IPS-20b (cell line): Measurements from ENCODE around the gene KDM4B.
A peak's percentile ranks its signal among the peaks of the same experiment; 100 is the strongest.
"Not testable (repeated sequence)": the region's sequence is repeated elsewhere in the genome, so short reads cannot be mapped to it uniquely, and the experiment has no call there.

ENCODE experiments used
- H3K27ac ChIP-seq: one replicate; pipeline ENCODE4 v1.5.1; 2013; ENCODE audit warnings: low read length
- H3K27me3 ChIP-seq: 2 replicates; pipeline ENCODE4 v1.6.1; 2013; ENCODE audit warnings: mild to moderate bottlenecking, low read length, inconsistent platforms; ENCODE audit not compliant: insufficient read depth
- H3K36me3 ChIP-seq: 2 replicates; pipeline ENCODE4 v1.6.1; 2013; ENCODE audit warnings: low read depth, mild to moderate bottlenecking, inconsistent platforms, low read length, moderate library complexity; ENCODE audit not compliant: insufficient read depth
- H3K4me1 ChIP-seq: 2 replicates; pipeline ENCODE4 v1.6.1; 2013; ENCODE audit warnings: mild to moderate bottlenecking, control low read depth, inconsistent platforms, low read length, moderate library complexity; ENCODE audit not compliant: insufficient read depth
- H3K4me3 ChIP-seq: 2 replicates; pipeline ENCODE4 v1.5.1; 2013; ENCODE audit warnings: mild to moderate bottlenecking, low read length, inconsistent platforms
- H3K9ac ChIP-seq: 2 replicates; pipeline ENCODE4 v1.6.1; 2013; ENCODE audit warnings: low read depth, mild to moderate bottlenecking, inconsistent platforms, low read length, moderate library complexity
- H3K9me3 ChIP-seq: 2 replicates; pipeline ENCODE4 v1.6.1; 2013; ENCODE audit warnings: mild to moderate bottlenecking, low read depth, low read length, inconsistent platforms; ENCODE audit not compliant: insufficient read depth

Gene KDM4B

DNA sequence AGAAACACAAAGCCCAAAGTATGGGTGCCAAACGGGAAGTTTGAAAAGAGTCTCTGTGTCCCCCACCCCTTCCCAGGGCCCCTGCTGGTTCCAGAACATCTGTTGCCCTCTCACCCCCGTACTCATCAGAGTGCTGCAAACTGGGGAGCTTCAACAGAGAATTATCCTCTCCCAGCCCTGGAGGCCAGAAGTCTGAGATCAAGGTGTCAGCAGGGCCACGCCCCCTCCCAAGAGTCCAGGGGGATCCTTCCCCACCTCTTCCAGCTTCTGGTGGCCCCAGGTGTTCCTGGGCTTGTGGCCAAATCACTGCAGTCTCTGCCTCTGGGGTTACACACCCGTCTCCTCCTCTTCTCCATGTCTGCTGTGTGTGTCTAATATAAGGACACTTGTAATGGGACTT, 188.3 kb downstream of the KDM4B start:
- Histone ChIP-seq H3K4me3 (no peak overlapping the region), H3K27me3 (no peaks in the 10 kb centered on the region)

DNA sequence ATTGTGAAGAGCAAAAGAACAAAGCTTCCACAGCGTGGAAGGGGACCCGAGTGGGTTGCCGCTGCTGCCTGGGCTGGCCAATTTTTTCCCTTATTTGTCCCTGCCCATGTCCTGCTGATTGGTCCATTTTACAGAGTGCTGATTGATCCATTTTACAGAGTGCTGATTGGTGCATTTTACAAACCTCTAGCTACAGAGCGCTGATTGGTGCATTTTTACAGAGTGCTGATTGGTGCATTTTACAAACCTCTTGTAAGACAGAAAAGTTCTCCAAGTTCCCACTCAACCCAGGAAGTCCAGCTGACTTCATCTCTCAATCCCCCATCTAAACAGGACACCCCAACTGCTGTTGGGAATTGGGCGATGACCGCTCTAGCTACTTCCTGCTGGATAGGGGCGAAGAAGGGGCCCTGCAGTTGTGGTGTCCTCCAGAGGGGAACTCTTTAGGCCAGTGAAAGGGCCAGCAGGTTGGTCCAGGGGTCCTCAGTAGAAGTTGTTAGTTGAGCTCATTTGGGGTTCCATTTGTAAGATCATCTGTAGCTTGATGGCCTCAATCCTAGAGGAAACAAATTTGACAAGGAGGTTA, 189.7 kb downstream of the KDM4B start:
- H3K27me3 ChIP-seq, H3K4me1 ChIP-seq, H3K4me3 ChIP-seq, H3K36me3 ChIP-seq, H3K27ac ChIP-seq, H3K9me3 ChIP-seq, H3K9ac ChIP-seq: not testable (repeated sequence)

More for the DNA sequence above, 188.3 kb downstream of the KDM4B start:
- no peaks in the 10 kb centered on the region for H3K36me3 ChIP-seq
- no peaks in the 10 kb centered on the region for H3K4me1 ChIP-seq
- H3K27ac ChIP-seq: no peak overlapping the region
- peaks cover 3% of the 10 kb centered on the region; the same call in 1 of the 2 replicates for H3K9me3 ChIP-seq
- no peak overlapping the region for H3K9ac ChIP-seq

DNA sequence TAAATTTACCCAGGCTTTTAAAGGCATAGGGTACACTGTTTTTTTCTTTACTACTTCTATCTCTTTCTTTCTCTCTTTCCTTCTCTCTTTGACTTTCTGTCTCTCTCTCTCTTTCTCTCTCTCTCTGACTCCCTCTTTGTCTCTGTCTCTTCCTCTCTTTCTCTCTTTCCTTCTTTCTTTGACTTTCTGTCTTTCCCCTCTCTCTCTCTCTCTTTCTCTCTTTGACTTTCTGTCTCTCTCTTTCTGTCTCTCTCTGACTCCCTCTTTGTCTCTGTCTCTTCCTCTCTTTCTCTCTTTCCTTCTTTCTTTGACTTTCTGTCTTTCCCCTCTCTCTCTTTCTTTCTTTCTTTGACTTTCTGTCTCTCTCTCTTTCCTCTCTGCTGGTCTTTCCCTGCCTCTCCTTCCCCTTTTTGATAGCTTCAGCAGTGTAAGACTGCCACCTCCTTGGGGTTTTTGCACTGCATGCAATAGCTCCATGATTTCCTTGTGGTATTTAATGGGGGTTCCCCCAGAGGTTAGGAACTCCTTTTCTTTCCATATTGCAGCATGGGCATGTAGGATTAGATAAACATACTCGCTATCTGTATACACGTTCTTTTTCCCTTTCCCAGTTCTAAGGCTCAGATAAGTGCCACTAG, 191.4 kb downstream of the KDM4B start:
- H3K4me3 ChIP-seq, H3K36me3 ChIP-seq, H3K9ac ChIP-seq, H3K9me3 ChIP-seq, H3K27me3 ChIP-seq, H3K27ac ChIP-seq: not testable (repeated sequence)
- H3K4me1 ChIP-seq: peaks cover 19% of the 10 kb centered on the region

DNA sequence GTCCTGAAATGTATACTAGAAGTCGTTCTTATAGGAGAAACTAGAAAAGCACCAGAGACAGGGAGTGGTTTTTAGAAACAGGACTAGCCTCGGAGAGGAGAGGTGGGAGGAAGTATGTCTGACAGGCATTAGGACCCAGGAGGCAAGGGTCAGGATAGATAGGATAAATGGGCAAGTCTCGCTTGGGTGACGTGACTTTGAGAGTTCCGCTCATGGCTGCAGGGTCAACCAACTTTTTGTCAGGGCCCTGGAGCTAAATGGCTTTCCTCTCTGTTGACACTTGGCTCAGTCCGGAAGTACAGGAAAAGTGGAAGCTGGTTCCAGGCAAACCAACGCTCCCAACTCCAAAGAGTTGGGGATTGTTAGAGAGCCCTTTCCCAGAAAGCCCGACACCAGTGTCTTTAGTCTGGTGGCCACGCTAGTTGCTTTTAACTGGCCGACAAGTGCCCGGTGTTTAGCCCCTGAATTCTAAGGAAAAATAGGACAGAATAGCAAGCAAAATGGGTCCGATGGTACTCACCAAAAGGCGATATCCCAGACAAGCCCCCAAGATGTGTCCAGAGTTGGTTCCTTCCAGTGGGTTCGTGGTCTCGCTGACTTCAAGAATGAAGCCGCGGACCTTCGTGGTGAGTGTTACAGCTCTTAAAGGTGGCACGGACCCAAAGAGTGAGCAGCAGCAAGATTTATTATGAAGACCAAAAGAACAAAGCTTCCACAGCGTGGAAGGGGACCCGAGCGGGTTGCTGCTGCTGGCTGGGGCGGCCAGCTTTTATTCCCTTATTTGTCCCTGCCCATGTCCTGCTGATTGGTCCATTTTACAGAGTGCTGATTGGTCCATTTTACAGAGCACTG, 196.2 kb downstream of the KDM4B start:
- H3K27ac ChIP-seq, H3K27me3 ChIP-seq, H3K9me3 ChIP-seq, H3K9ac ChIP-seq, H3K36me3 ChIP-seq: not testable (repeated sequence)
- peaks cover 19% of the 10 kb centered on the region for H3K4me1 ChIP-seq
- H3K4me3 ChIP-seq: 0 out of 2 replicates have a peak overlapping the region, but pooled peaks have one; percentile 6

DNA sequence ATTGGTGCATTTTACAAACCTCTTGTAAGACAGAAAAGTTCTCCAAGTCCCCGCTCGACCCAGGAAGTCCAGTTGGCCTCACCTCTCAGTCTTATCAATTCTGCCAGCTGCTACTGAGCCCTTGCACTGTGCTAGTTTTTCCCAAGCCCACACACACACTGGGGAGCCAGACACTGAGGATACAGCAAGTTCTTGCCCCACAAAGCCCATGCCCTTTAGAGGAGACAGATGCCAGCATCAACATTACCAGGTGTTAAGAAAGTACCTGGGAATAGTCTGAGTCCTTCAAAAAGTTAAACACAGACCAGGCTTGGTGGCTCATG, 196.7 kb downstream of the KDM4B start:
- H3K27ac ChIP-seq: no peak overlapping the region
- no peaks in the 10 kb centered on the region; the same call in 1 of the 2 replicates for H3K9me3 ChIP-seq
- H3K36me3 ChIP-seq: no peaks in the 10 kb centered on the region
- H3K9ac ChIP-seq: no peak overlapping the region
- H3K4me3 ChIP-seq: no peak overlapping the region
- H3K27me3 ChIP-seq: no peaks in the 10 kb centered on the region
- peaks cover 19% of the 10 kb centered on the region for H3K4me1 ChIP-seq

DNA sequence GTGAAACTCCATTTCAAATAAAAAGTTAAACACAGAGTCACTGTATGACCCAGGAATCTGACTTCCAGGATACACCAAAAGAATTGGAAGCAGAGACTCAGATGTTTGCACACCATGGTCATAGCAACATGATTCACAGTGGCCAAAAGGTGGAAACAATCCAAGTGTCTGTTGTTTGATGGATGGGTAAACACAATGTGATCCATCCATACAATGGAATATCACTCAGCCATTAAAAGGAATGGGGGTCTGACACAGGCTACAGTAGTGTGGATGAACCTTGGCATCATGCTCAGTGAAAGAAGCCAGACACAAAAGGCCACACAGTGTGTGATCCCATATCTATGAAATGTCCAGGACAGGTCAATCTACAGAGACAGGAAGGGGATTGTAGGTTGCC, 197.3 kb downstream of the KDM4B start:
- Histone ChIP-seq H3K27ac (no peak overlapping the region), H3K9me3 (no peaks in the 10 kb centered on the region; the same call in 1 of the 2 replicates), H3K9ac (no peak overlapping the region), H3K27me3 (no peaks in the 10 kb centered on the region), H3K4me3 (no peak overlapping the region), H3K4me1 (peaks cover 19% of the 10 kb centered on the region), H3K36me3 (no peaks in the 10 kb centered on the region)

DNA sequence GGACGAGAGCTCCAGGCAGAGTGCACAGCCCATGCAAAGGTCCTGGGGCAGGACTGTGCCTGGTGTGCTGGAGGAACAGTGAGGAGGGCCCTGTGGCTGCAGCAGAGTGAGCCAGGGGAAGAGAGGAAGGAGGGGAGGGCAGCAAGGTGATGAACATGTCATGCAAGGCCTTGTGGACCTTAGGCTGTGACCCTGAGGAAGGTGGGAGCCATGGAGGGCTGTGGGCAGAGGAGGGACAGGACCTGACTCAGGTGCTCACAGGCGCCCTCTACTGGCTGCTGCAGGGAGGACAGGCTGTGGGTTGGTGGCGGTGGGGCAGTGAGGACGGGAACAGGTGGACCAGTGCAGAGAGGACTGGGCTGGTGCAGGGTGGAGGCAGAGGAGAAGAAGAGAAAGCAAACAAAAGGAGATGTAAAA, 201.4 kb downstream of the KDM4B start:
- no peaks in the 10 kb centered on the region for H3K27me3 ChIP-seq
- no peak overlapping the region for H3K9ac ChIP-seq
- no peaks in the 10 kb centered on the region; the same call in 1 of the 2 replicates for H3K9me3 ChIP-seq
- H3K36me3 ChIP-seq: no peaks in the 10 kb centered on the region
- H3K27ac ChIP-seq: no peak overlapping the region
- H3K4me1 ChIP-seq: no peaks in the 10 kb centered on the region
- H3K4me3 ChIP-seq: no peak overlapping the region

DNA sequence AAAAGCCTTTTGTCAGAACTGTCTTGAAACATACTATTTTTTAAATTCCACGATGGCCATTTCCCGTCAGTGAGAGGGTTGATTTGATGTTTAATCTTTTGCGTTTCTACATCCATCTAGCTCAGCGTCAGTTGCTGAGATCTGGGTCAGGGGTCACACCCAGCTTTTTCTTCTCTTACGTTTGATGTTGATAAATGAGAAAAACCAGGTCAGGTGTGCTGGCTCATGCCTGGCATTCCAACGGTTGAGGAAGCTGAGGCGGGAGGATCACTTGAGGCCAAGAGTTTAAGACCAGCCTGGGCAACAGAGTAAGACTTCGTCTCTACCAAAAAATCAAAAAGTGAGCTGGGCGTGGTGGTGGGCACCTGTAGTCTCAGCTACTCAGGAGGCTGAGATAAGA, 202.8 kb downstream of the KDM4B start:
- Histone ChIP-seq H3K9ac (no peak overlapping the region), H3K27ac (no peak overlapping the region), H3K27me3 (no peaks in the 10 kb centered on the region), H3K36me3 (no peaks in the 10 kb centered on the region), H3K4me3 (no peak overlapping the region), H3K4me1 (no peaks in the 10 kb centered on the region), H3K9me3 (no peaks in the 10 kb centered on the region; the same call in 1 of the 2 replicates)

DNA sequence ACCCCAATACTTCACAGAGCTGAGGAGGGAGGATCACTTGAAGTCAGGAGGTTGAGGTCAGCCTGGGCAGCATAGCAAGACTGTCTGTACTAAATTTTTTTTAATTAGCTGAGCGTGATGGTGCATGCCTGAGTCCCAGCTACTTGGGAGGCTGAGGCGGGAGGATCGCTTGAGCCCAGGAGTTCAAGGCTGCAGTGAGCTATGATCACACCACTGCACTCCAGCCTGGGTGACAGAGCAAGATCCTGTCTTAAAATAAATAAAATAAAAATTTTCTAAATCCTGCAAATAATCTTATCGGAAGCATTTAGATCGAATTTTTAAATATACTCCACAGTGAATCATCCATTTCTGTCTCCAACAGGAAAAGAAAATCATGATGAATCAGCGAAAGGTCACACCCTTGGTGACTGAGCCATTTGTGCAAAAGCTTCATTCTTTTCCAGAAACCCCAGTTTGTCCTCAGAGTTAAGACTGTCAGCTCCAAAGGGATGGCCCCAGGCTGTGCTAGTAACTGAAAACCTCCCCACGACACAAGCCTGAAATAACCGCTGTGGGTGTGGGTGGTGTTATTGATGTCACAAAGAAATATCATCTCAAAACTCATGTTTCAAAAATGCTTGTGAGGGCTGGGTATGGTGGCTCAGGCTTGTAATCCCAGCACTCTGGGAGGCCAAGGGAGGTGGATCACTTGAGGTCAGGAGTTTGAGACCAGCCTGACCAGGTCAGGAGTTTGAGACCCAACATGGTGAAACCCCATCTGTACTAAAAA, 204.1 kb downstream of the KDM4B start:
- Histone ChIP-seq H3K9me3 (no peaks in the 10 kb centered on the region; the same call in 1 of the 2 replicates), H3K27me3 (no peaks in the 10 kb centered on the region), H3K36me3 (no peaks in the 10 kb centered on the region), H3K4me3 (no peak overlapping the region), H3K9ac (no peak overlapping the region), H3K27ac (no peak overlapping the region), H3K4me1 (no peaks in the 10 kb centered on the region)

DNA sequence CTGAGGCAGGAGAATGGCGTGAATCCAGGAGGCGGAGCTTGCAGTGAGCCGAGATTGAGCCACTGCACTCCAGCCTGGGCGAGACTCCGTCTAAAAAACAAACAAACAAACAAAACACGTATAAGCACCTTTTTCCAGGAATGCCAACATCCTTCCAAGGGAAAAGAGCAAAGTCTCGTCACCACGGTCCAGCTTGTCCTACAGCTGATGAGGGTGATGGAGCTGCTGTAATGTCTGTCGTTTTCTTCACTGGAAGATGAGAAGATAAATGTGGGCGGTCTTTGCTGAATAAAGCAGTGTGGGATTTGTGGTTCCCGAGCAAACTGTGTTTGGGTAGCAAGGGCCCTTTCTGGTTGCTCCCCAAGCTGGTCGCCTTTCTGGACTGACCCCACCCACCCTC, 205.1 kb downstream of the KDM4B start:
- no peak overlapping the region for H3K4me3 ChIP-seq
- H3K27me3 ChIP-seq: no peaks in the 10 kb centered on the region
- no peak overlapping the region for H3K27ac ChIP-seq
- no peaks in the 10 kb centered on the region; the same call in 1 of the 2 replicates for H3K9me3 ChIP-seq
- H3K36me3 ChIP-seq: no peaks in the 10 kb centered on the region
- no peaks in the 10 kb centered on the region for H3K4me1 ChIP-seq
- no peak overlapping the region for H3K9ac ChIP-seq

DNA sequence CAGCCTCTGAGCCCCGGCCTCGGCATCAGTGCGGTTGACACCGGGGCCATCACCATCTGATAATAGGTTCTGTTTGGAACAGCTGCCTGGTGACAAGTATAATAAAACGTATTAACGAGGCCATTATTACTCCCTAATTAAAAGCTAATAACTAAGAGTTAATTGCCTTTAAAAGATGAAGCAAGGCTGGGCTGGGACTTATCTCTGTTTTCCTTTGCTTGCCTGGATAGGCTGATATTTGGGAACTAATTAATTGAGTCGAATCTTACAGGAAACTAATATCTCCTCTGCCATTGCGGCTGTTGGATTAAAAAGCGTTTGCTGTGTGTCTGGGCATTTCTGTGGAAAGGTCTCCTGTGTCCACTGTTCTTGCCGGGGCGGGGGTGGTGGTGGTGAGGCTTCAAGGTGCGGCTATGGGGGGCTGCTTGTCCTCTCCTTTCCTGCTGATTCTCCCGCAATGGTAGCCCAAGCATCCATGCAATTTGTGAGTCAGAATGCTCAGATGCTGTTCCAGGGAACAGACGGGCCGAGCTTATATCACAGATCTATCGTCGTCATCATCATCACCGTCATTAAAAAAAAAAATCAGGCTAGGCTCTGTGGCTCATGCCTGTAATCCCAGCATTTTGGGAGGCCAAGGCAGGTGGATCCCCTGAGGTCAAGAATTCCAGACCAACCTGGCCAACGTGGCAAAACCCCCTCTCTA, 209.0 kb downstream of the KDM4B start:
- Histone ChIP-seq H3K36me3 (no peaks in the 10 kb centered on the region), H3K9ac (no peak overlapping the region), H3K27me3 (no peaks in the 10 kb centered on the region), H3K4me1 (no peaks in the 10 kb centered on the region), H3K4me3 (no peak overlapping the region), H3K27ac (no peak overlapping the region), H3K9me3 (no peaks in the 10 kb centered on the region)
